Measurements from ENCODE around the gene PTPRE. TPM values are rescaled to one million over a fixed set of nuclear protein-coding genes. Genes with fewer than 3 reads are reported as not detected.

The PTPRE gene
- total RNA-seq, 1 donor from 2014 or later, result 23.1 TPM

DNA sequence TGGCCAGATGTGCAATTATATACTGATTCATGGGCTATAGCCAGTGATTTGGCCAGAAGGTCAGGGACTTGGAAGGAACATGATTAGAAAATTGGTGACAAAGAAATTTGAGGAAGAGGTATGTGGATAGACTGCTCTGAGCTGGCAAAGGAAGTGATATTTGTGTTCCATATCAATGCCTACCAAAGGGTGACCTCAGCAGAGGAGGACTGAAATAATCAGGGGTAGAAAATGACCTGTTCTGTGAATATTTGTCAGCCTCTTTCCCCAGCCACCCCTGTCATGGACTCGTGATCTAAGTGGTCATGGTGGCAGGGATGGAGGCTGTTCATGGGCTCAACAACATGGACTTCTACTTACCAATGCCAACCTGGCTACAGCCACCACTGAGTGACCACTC is 47.0 kb downstream of the PTPRE start:
- ATAC-seq, result no peak

GRCh38 chr10:127959428-127959827 is 52.5 kb downstream of the PTPRE start:
- no peak for ATAC-seq

DNA sequence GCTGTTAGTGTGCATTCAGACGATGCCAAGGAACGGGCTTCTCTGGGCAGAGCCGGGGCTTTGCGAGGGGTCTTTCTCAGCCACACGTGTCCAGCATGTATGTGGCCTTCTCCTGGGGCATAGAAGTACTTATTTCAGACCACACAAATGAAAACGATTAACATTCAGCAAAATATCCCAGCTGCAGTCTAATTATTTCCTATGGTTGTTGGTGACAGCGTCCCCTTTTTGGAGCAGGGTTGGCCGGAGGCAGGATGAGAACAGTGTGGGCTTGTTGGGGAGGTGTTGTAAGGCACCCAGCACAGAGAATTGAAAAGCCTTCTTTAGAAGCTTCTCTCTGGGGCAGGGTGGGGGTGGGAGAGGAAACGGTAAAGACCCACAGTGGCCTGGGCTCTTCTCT is 54.2 kb downstream of the PTPRE start:
- ATAC-seq, result no peak

- ATAC-seq, result peak; percentile 11
Observed at GRCh38 chr10:127962205-127962604, 55.3 kb downstream of the PTPRE start.

DNA sequence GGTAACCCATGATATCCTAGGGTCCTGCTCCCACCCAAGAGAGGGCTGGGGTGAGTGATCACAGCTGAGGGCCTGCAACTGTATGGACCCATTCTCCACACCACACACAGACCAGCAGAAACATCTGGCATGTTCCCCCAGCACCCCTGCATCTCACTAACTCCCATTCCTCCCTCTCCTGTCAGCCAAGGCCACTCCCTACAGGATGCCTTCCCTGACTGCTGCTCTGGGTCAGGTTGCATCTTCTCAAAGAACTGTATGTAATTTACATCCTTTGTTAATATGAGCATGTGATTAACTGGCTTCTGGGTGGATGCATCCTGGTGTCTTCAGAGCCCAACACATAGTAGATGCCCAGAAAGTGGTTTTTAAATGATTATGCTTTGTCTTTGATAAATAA is 56.2 kb downstream of the PTPRE start:
- ATAC-seq, result no peak

DNA sequence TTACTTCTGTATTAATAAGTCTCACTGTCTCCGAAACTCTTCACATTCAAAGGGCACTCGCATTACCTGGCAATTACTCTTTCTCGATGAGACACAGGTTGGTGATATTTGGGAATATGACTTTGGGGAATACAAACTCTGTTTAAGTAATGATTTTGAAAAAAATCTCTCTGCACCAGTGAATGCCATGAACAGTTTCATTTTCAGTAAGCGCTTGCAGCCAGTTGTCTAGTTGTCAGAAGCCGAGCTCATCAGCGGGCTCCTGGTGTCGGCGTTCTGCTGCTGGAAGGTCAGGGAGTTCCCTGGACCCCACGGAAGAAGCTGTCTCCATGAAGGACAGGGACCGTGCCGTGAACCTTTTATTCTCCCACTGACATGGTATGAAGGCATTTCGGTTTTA is 57.7 kb downstream of the PTPRE start:
- ATAC-seq, result no peak

- no peak for ATAC-seq
Observed at GRCh38 chr10:127966875-127967274, 60.0 kb downstream of the PTPRE start.

- no peak for ATAC-seq
Observed at GRCh38 chr10:127968027-127968441, 61.1 kb downstream of the PTPRE start.

DNA sequence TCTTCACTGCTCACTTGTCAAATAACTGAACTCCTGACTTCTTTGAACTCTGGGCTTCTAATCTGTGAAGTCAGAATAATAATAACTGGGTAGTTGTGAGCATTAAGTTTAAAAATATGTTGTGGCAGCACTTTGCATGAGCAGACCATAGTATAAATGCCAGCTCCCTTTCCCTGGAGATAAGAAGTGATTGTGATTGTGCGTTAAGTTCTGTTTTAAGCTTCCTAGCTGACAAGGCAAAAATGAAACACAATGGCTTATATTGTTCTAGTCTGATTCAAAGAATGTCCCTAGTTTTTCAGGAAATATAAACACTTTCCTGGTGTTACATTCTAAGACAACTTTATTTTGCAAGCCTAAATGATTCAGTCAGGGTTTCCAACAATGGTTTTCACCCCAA is 61.8 kb downstream of the PTPRE start:
- no peak for ATAC-seq

DNA sequence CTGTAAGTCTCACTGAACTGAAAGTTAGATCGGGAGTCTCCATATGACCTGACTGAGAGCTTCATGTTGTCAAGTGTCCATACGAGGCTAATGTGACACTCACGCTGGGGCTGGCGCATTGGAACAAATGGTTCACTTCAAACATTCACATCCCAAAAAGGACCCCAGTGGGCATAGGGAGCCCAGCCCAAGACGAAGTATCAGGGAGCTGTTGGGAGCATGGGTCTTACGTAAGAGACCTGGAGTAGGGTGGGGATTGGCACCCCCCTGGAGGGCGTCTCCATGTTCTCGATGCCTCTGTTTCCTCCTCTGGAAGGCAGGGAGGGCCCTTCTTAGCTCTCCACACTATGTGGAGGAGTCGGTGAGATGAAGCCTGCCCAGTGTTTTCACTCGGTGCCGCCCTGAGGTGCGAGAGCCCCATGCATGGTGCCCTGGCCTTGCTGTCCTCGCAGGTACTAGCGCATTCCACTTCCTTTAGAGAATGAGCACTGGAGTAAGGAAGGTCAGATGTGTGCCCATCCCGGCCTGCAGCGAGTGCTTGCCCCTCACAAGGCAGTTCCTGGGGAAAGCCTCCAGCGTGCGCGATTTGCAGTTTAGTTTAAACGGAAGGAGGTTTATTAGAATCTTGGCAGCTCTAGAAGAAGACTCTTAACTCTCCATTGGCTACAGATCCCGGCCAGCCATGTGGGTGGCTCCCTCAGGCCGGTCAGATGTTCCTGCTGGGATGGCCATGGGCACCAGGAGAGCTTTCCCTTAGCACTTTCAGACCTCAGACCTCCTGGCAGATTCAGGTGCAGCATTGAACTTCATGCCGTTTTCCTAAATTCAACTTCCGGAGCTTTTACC is 64.4 kb downstream of the PTPRE start:
- no peak for ATAC-seq

- no peak for ATAC-seq
Observed at GRCh38 chr10:127971963-127972615, 65.2 kb downstream of the PTPRE start.

GRCh38 chr10:127972751-127973357 is 66.0 kb downstream of the PTPRE start:
- no peak for ATAC-seq

- ATAC-seq, result no peak
Observed at GRCh38 chr10:127973791-127974311, 66.9 kb downstream of the PTPRE start.

DNA sequence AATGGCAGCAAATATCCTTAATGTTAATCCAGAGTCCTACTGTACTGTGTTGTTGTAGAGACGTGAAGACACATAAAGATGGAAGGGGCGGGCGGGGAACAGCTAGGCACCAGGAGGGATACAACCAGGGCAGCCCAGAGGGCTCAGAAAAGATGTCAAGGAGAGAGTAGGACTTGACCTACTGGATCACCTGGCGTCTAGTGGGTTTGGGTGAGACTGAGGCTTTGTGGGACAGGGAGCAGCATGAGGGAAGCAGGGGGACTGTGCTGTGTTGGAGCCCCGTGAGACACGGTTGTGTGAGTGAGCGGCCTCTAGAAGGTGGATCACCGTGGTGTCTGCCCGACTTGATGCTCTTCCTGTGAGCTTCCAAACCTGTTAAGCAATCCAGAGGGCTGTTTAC is 68.0 kb downstream of the PTPRE start:
- no peak for ATAC-seq

DNA sequence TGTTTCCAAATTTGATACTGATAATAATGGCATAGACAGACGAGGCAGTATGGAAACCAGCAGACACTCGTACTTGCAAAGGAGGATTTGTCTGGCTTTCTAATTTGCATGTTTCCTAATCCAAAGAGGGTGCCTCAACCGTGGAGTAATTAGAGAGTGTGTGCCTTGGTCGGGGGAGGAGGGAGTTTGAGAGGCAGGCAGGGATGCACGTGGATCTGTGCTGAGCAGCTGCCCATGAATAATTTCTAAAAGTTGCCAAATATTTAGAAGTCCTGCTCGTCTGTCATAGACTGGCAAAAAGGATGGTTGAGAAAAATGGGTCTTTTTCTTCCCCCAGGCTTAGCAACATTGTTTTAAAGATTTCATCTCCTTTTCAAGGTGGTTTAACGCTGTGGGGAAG is 69.4 kb downstream of the PTPRE start:
- no peak for ATAC-seq

GRCh38 chr10:127976701-127977356 is 69.9 kb downstream of the PTPRE start:
- ATAC-seq, result no peak

GRCh38 chr10:127977357-127978009 is 70.6 kb downstream of the PTPRE start:
- ATAC-seq, result peak; percentile 59

DNA sequence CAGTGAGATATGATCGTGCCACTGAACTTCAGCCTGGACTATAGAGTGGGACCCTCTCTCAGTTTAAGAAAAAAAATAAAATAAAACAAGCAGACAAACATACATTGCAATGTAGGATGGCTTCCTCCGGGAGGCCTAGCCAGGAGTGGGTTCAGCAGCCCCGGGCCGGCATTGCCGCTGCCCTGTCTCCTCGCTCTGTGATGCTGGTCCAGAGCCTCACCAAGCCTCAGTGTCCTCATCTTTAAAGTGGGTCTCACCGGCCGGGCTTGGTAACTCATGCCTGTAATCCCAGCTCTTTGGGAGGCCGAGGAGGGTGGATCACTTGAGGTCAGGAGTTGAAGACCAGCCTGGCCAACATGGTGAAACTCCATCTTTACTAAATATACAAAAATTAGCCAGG is 71.6 kb downstream of the PTPRE start:
- no peak for ATAC-seq

DNA sequence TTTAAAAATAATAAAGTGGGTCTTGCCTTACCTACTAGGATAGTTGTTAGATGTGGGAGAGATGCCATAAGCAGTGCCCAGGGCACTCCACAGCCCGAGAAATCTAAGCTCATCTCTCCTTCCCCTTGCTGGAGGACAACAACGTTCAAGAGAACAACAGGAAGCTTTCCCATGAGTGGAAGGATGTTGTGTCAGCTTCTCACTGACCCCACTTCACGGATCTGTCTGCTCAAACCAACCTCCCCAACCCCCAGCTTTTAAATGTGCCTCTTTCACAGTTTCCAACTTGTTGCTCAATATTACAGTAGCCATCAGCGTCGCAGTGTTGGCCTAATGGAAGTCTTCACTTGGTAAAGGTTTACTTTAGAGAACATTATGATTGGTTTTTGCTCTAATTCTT is 72.1 kb downstream of the PTPRE start:
- no peak for ATAC-seq

- no peak for ATAC-seq
Observed at GRCh38 chr10:127979566-127979965, 72.7 kb downstream of the PTPRE start.

GRCh38 chr10:127980898-127981297 is 74.0 kb downstream of the PTPRE start:
- no peak for ATAC-seq

DNA sequence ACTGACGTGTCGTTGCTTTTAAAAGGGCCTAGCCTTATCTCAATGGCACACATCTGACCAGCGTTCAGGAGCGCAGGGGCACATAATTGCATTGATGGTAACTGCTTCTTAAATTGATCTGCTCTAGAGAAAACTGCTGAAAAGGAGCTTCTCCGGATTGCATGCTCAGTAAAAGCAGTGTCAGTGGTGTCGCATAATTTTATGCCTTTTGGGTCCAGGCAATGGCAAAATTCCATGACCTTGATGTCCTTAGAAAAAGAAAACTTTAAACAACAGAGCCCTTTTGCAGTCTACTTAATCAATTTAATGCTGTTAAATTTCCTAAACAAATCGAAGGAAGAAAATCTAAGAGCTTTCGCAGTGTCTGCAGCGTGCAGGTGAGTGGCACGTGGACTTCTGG is 75.7 kb downstream of the PTPRE start:
- no peak for ATAC-seq
